ENCODE results near the gene ATP8B1.
A peak's percentile ranks its signal among the peaks of the same experiment; 100 is the strongest.
"Not testable (repeated sequence)": the region's sequence is repeated elsewhere in the genome, so short reads cannot be mapped to it uniquely, and the experiment has no call there.

ATP8B1 gene

DNA sequence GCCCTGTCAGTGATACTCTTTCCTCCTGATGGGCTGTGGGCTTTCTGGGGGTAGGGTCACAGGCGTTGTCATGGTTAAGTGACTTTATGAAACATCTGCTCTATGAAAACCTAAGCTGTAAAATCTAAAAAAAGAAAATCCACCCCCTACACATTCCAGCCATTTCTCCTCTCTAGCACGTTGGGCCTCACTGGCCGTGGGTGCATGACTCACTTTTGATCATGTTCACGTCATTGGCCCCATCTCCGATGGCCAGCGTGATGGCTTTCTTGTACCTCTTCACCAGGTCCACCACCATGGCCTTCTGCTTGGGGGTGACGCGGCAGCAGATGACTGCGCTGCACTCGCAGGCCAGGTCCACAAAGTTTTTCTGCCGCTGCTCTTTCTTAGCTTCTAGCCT is 142.2 kb downstream of the ATP8B1 start:
- no peak for DNase-seq (ENCODE audit: low read depth)

DNA sequence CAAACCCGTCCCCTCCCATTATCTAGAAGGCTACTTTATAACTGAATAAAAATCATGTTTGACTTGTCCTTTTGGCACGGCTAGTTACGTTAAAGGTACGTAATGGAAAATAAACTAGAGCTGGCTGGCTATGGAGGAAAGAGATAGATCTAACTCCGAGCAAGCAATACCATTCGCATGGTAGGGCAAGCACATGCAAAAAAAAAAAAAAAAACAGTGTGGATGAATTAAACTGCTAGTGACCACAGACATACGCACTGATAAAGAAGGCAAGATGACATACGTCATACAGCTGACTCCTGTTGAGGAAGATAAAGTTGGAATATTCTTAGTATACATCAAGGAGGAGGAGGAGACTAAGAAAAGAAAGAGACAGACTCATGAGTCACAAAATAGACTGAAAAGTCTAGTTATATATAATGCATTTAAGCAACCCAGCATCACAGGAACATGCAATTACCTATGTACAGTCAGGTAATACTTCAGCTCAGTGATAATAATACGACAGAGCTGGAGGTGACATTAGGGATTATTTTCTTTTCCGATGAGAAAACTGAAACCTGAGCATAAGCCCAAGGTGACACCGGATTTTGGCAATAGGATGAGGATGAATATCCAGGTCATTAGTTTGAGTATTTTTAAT is 143.5 kb downstream of the ATP8B1 start:
- no peak for DNase-seq (ENCODE audit: low read depth)

DNA sequence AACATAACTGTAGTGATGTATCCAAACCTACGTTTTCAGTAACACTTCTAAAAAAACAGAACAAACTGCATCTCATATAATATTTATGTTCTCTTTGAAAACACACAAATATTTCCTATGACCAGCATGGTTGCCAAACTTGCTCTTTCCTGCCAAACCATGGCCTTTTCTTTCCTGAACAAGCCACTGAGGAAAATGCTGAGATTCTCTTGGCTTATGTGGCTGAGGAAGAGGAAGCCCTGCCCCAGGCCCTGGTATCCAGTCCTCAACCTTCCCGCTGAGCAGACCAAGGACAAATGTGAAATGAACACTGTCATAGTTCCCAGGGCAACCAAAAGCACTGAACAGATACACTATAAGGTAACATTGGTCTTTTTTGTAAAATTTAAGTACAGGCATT is 145.6 kb downstream of the ATP8B1 start:
- DNase-seq (ENCODE audit: low read depth), result no peak

DNA sequence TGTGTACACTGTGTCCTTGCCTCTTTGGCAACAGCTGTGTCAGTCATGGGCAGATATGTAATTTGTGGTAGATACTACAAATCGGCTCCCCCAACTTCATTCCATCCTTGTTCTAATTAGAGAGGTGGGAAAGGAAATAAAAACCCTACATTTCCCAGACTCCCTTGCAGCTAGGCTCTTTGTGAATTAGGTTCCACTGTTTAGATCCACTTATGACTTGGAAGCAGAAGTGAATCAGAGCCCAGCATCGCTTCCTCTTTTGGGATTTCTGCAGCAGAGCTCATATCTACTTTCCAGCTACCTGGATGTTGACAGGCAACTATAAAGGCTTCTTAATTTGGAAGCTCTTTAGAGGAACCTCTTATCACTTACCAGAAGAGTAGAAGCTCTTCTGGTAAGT is 147.4 kb downstream of the ATP8B1 start:
- DNase-seq (ENCODE audit: low read depth), result no peak

DNA sequence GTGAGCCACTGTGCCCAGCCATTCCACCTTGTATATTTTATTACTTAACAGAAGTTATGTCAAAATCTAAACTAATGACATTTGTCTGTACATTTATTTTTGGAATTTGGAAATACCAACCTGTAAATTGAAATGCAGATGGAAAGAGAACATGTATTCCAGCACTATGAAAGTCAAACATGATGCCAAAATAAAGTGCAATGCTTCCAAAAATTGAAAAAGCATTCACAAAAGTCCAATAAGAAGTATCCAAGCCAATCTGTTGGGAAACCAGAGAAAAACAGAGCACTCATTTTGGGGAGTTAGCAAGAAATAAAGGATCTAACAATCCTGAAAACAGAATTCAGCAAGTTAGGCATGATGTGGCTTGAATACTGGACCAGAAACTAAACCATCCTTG is 151.2 kb downstream of the ATP8B1 start:
- DNase-seq (ENCODE audit: low read depth), result no peak

DNA sequence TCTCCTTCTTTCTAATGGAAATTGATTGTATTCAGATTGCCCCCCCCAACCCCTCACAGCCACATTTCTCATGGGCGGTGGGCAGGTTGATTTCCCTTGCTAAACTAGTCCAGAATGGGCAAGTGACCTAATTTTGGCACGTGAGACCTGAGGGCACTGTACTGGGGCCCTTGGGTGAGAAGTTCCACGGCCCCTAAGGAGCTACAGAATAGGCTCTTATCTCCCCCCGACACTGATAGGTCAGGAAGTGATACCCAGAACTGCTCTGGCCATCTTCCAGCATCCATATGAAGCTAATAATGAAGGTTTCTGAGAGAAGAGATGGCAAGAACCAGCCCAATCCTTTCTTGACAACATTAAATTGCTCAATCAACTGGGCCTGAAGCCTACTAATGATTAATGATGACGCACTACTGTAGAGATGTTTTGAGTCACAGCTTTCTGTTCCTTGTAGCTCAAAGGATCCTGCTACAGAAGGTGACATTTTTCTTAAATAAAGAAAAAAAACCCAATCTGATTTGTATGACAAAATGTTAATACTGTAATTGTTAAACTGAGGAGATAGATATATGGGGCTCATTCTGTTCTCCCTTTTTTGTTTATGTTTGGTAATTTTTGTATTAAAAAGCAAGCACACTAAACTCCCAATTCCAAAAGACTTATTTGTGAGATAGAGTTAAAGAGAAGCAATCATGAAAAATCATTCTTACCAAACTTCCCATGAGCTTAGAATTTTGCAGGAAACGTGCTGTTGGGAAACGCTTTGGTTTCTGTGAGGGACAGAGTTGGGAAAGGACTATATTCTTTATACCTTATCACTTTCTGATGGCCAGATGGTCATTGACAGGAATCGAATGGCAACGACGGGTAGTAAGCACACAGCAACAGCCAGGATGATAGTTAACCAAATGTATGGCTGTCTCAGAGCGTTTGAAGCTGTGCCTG is 153.3 kb downstream of the ATP8B1 start:
- no peak for DNase-seq (ENCODE audit: low read depth)

DNA sequence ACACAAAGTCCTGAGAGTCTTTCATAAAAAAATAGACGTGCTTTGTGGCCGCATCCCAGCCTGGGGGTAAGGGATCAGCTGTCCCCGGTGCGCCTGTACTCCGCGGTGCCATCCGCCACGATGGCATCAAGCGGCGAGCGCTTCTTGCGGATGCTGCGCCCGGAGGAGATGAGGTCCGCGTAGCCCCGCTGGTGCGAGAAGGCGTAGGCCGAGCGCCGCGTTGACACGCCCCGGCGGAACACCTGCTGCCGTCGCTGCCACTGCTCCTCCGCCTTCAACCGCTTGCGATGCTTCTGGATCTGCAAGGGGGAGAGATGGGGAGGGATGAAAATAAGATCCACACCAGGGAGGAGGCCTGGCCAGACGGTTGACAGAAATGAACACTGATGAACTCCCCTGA is 154.7 kb downstream of the ATP8B1 start:
- DNase-seq (ENCODE audit: low read depth), result no peak

DNA sequence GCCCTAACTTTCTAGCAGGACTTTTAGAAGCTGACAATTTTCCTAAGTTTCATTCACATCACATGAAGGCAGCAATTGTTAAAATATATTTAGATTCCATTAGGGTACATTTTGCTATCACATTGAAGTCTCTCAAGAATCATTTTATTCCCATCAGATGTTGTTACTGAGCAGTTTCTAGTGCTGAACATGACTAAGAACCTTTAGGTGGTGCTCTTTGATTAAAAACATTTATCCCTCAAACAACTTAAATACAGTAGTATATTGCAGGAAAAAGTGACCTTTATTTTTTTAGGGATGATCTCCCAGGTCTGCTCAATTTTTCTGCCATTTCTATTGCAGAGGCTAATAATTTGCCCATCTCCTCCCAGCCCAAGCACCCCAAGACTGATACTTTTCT is 158.6 kb downstream of the ATP8B1 start:
- no peak for DNase-seq (ENCODE audit: low read depth)

DNA sequence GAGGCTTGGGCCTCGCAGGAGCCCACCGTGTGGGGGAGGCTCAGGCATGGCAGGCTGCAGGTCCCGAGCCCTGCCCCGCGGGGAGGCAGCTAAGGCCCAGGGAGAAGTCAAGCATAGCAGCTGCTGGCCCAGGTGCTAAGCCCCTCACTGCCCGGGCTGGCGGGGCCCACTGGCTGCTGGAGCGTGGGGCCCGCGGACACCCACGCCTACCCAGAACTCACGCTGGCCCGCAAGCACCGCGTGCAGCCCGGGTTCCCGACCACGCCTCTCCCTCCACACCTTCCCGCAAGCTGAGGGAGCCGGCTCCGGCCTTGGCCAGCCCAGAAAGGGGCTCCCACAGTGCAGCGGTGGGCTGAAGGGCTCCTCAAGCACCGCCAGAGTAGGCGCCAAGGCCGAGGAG is 159.4 kb downstream of the ATP8B1 start:
- not testable (repeated sequence) for DNase-seq (ENCODE audit: low read depth)

DNA sequence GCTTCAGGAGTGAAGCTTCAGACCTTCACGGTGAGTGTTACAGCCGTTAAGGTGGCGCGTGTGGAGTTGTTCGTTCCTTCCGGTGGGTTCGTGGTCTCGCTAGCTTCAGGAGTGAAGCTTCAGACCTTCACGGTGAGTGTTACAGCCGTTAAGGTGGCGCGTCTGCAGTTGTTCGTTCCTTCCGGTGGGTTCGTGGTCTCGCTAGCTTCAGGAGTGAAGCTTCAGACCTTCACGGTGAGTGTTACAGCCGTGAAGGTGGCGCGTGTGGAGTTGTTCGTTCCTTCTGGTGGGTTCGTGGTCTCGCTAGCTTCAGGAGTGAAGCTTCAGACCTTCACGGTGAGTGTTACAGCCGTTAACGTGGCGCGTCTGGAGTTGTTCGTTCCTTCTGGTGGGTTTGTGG is 160.7 kb downstream of the ATP8B1 start:
- DNase-seq (ENCODE audit: low read depth), result not testable (repeated sequence)

DNA sequence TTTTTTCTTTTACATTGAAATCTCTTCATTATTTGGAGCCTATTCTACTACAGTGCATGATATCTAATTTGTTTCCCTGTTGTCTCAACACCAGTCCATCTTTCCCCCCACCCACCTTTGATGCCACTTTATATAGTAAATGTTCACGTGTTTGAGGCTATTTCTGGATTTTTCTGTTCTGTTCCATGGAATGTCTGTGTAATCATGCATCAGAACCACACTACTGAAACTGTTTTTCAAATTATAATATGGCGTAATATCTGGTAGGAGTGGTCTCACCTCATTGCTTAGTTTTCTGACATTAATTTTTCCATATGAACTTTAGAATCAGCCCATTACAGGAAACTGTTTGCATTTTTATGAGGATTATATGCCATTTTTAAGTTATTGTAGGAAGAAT is 162.4 kb downstream of the ATP8B1 start:
- DNase-seq (ENCODE audit: low read depth), result no peak

DNA sequence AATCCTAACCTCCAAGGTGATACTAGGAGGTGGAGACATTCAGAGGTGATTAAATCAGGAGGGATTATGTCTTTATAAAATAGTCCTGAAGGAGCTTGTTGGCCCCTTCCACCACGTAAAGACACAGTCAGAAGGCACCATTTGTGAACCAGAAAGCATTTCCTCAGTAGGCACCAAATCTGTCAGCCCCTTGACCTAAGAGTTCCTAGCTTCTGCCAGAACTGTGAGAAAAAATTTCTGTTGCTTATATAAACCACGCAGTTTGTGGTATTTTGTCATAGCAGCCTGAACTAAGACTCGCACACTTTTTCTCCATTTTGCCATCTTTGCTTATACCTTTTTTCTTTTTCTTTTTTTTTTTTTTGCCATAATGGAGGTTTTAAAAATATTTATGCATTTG is 162.9 kb downstream of the ATP8B1 start:
- no peak for DNase-seq (ENCODE audit: low read depth)

DNA sequence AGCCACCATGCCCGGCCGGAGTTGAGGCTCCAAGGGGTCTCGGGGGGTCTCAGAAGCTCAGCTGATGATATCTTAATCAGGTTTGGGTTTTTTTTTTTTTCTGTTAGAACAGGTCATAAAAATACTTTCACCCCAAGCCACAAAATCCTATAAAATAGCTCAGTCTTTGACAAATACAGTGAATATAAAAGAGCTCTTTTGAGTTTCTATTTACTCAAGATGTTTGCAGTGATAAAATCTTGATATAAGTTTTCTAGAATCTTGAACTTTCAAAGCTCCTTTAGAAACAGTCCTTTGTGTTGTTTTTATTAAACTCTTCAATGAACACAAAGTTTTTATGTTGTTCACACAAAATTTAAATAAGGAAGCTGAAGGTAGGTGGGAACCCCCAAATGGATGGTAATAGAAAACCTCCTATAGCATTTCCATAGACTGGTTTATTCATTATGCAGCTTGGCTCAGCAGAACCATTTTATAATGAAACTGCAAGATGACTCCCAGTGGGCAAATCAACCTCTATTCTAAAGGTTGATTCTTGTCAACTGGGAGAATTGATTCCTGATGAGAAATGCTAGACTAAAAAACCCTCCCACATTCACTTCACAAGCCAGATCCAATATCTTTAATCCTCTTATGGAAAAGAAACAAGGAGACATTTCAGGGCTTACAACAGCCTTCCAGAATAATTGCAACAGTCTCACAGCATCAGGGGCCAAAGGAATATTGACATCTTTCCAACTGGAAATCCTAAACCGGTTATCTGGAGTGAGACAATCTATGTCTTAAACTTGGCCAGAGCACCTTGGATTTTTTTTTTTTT is 167.9 kb downstream of the ATP8B1 start:
- no peak for DNase-seq (ENCODE audit: low read depth)

DNA sequence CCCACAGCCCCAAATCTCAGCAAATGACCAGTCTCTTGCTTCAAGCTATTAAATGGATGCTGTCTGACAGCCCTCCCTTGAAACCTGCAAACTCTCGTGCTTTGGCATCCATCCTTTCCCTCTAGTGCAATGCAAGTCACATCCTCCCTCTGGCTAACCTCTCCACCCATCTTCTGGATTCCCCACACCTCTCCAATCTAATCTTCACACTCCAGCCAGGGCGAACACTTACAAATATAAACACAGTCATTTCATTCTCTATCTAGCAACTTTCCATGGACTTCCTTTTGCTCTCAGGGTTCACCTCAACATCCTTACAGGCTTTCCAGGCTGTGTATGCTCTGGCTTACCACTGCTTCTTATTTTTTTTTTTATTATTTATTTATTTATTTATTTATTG is 171.4 kb downstream of the ATP8B1 start:
- no peak for DNase-seq (ENCODE audit: low read depth)

DNA sequence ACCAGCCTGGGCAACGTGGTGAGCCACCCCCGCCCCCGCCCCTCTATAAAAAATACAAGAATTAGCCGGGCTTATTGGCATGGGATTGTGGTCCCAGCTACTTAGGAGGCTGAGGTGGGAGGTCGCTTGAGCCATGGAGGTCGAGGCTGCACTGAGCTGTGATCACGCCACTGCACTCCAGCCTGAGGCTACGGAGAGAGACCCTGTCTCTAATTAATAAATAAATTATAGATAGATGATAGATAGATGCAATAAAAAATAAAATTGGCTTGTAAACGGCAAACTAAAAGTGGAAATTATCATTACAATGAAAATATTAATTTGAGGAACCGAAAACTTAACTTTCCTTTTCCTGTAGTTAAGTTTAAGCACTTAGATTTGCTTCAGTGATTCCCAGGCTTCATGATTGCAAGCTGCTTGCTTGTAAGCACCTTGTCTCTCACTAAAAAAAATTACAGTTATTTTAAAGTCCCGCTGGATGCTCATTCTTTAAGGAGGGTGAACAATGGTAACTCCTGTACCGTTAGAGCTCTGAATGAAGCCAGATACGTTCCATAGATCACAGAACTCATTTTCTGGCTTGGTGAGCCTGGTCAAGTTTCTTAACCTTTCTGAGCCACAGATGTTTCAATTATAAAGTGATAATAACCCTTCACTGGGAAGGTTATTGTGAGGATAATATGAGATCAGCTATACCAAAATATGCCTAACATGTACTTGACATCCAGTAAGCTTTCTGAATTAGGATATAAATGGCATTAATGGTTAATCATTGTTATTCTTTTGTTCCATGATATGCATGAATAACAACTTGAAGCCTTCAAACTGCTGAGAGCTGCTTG is 172.1 kb downstream of the ATP8B1 start:
- no peak for DNase-seq (ENCODE audit: low read depth)

DNA sequence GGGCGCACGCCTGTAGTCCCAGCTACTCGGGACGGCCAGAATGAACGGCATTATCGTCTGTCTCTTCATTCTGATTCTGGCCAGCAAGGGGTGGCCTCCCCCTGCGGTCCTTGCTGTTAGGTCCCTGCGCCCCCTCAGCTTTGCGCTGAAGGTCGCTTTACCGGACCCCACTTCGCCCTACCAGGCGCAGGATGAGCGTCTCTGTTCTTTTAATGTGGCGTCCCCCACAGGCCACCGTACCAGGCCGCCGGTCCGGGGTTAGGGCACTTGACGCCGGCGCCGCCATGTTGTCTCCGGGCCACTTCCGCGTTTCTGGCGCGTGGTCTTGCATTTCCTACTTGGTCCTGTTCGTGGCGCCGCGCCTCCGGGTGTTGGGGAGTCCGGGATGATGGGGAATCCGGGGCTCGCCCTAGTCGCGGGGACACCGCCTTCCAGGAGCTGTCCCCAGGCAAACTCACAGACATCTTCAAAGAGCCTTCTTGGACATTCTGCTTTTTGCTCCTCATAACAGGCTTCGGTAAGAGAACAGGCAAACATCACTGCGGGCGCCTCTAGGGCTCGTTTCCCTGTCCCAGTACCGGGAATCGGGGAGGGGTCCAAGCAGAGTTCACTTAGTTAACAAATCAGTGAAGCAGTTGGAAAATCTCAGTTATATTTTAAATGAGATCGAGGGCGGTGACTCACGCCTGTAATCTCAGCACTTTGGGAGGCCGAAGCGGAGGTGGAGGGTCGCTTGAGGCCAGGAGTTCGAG is 172.9 kb downstream of the ATP8B1 start:
- peak; percentile 91 for DNase-seq (ENCODE audit: low read depth)

DNA sequence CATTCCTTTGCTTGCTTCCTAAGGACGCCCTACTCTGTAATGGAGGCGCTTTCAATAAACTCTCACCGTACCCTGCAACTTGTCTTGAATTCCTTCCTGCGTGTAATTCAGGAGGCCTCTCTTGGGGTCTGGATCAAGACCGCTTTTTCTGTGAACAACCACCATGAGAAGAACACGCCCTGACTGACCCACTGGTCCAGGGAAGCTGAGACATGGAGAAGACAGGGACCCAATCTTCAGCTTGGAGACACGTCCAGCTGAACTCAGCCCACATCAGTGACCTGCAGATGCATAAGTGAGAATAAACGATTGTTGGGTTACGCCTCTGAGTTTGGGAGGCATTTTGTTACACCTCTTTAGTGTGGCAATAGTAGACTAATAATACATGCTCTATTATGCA is 173.7 kb downstream of the ATP8B1 start:
- no peak for DNase-seq (ENCODE audit: low read depth)

DNA sequence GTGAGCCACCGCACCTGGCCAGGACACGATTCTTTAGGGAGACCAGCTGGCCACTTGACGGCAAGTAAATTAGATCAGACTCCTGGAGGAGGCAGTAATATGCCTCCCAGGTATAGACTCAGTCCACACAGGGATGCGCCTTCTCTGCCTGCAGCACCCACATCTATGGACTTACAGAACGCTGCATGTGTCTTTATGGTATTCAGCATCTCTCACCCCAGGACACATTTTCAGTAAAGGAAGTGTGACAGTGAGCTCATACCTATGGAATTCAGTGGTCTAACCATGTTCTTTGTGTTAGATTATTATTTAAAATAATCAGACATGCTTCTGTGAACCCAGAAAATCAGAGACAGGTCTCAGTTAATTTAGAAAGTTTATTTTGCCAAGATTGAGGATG is 175.6 kb downstream of the ATP8B1 start:
- DNase-seq (ENCODE audit: low read depth), result no peak

DNA sequence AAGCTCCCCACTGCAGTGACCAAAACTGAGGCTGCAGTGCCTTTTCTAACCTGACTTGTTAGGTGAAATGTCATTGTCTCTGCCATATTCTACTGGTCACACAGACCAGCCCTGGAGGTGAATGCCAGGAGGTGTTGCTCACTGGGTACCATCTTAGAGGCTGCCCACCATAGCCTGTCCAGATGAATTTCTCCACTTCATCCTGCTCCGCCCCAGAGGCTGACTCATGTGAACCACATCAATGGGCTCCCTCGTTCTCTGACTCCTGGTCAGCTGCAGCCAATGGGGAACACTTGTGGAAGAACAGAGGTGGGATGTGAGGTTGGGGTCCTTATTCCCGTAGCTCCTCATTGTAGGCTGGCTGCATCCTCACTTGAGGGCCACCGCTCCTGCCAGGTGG is 178.1 kb downstream of the ATP8B1 start:
- no peak for DNase-seq (ENCODE audit: low read depth)

DNA sequence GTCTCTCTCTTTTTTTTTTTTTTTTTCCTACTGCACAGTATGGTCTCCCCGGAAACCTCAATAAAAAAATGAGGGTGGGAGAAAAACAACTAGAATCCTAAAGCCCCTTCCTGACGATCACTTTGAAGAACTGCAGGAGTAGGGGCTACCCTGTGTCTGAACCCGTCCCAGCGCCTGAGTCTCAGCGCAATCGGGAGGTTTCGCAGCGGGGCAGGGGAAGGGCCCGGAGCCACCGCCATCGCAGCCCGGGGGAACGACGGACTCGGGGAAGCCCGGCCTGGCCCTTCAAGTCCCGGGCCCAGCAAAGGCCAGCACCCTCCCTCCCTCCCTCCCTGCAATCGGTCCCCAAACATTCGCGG is 181.9 kb downstream of the ATP8B1 start:
- DNase-seq (ENCODE audit: low read depth), result peak; percentile 11

DNA sequence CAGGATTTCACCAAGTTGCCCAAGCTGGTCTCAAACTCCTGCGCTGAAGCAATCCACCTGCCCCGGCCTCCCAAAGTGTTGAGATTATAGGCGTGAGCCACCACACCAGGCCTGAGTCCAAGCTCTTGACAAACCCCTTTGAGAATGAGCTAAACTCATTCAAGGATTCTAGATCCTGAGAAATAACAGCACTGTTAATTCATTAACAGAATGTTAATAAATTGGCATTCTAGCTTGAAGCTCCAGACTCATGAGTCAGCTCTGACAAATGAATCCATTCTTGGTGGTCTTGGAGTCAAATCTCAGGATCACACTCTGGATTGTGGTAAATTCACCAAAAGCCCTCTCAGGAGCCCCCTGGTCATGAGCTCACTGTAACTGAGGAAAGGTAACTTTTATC is 183.2 kb downstream of the ATP8B1 start:
- DNase-seq (ENCODE audit: low read depth), result no peak
